Transverse colon (tissue), 3 donors: ENCODE measurements around the gene ATG4B.

ENCODE experiments used
- CTCF ChIP-seq, 5 experiments: fragments of 200-600 bp in 3 of 5; fragments of 450-650 bp in 2 of 5; sonication (generic) in 3 of 5; IDR thresholded peaks; 1 replicate in 2 of 5; 2 replicates in 3 of 5; pipeline ENCODE4 v1.5.1; 2016 to 2017; ENCODE audit warnings: antibody characterized with exemption in 5 of 5, inconsistent platforms in 3 of 5, mild to moderate bottlenecking in 2 of 5, moderate library complexity in 1 of 5
- EP300 ChIP-seq: sonication (generic); formaldehyde crosslinking; IDR thresholded peaks from one replicate; pipeline ENCODE4 v1.6.1; 2017; ENCODE audit warnings: antibody characterized with exemption, low read depth

GRCh38 chr2:241655516-241656189, 18.2 kb downstream of the ATG4B start:
- TF ChIP-seq EP300 = no peak
- no peak for TF ChIP-seq CTCF (IDR thresholded peaks at IDR 0.05)
